ENCODE data around the gene HECTD4.

Gene HECTD4

DNA sequence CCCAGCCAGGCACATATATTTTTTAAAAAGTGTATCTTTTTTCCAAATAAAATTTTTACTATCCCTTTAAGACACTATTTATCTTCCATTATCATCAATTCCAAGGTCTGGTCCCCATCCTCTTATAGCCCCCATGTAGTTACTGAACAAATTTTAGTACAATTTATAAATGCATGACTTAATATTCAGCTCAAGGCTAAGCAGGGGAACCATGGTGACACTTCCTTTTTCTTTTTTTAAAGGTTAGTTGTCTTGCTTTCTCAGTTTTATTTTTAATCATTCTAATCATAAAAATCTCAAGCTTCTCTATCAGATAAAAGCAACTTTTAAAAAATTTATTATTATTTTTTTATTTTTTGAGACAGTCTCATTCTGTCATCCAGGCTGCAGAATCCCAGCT, 164.6 kb downstream of the HECTD4 start:
- no peaks in the 10 kb centered on the region for H3K9me3 ChIP-seq (ENCODE audit: control insufficient read depth in 2 of 2, low read length in 2 of 2)
- no peak overlapping the region for H3K27ac ChIP-seq (ENCODE audit: low read length)
- H3K9ac ChIP-seq (ENCODE audit: low read length in 2 of 2) = no peak overlapping the region
- H3K27me3 ChIP-seq (ENCODE audit: control insufficient read depth in 1 of 2, insufficient read depth in 2 of 2, low read length in 2 of 2) = no peaks in the 10 kb centered on the region
- no peak overlapping the region for H3K4me3 ChIP-seq (ENCODE audit: low read length in 2 of 2)
- H3K4me1 ChIP-seq (ENCODE audit: control insufficient read depth, insufficient read depth, low read length) = no peaks in the 10 kb centered on the region
- peaks cover 27 to 36% of the 10 kb centered on the region in 2 donors for H3K36me3 ChIP-seq (ENCODE audit: control insufficient read depth in 2 of 2, insufficient read depth in 2 of 2, low read length in 2 of 2)

DNA sequence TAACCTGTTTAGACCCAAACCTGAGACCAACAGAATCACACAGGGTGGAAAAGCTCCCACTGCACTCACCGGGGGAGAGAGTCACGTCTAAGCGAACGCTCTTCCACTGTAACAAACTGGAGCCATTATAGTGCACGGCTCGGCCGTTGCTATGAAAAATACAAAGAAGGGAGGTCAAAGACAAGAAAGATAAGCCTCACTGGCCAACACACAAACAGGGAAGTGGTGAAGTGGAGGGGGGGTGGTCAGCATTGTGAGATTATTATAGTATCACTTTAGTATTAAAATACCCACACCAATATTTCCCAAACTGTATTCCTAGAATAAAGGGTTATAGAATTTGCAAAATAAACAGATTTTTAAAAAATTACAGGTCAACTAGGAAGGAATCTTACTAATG, 166.0 kb downstream of the HECTD4 start:
- no peaks in the 10 kb centered on the region for H3K4me1 ChIP-seq (ENCODE audit: control insufficient read depth, insufficient read depth, low read length)
- no peak overlapping the region for H3K27ac ChIP-seq (ENCODE audit: low read length)
- H3K27me3 ChIP-seq (ENCODE audit: control insufficient read depth in 1 of 2, insufficient read depth in 2 of 2, low read length in 2 of 2) = no peaks in the 10 kb centered on the region
- H3K4me3 ChIP-seq (ENCODE audit: low read length in 2 of 2) = no peak overlapping the region
- H3K9me3 ChIP-seq (ENCODE audit: control insufficient read depth in 2 of 2, low read length in 2 of 2) = no peaks in the 10 kb centered on the region
- peaks cover 38 to 46% of the 10 kb centered on the region in 2 donors for H3K36me3 ChIP-seq (ENCODE audit: control insufficient read depth in 2 of 2, insufficient read depth in 2 of 2, low read length in 2 of 2)
- H3K9ac ChIP-seq (ENCODE audit: low read length in 2 of 2) = no peak overlapping the region

DNA sequence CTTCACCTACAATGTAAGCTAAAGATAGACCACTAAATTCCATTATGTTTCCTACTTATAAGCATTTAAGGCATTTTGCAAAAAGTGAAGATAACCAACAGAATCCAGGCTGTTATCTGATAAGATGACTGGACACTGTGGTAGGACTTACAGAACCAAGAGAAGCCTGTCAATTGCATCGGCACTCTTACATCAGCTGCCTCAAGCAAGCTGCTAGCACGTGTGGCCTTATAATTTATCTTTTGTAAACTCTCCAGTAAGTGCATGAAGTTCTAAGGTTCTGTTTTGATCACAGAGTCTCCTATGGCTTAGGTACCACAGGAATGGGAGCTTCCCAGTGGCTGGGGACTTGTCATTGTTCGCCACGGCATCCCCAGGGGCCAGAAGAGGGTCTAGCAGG, 168.2 kb downstream of the HECTD4 start:
- no peak overlapping the region for H3K27ac ChIP-seq (ENCODE audit: low read length)
- H3K4me3 ChIP-seq (ENCODE audit: low read length in 2 of 2) = no peak overlapping the region
- no peaks in the 10 kb centered on the region for H3K4me1 ChIP-seq (ENCODE audit: control insufficient read depth, insufficient read depth, low read length)
- H3K9ac ChIP-seq (ENCODE audit: low read length in 2 of 2) = no peak overlapping the region
- peaks cover 50 to 59% of the 10 kb centered on the region in 2 donors for H3K36me3 ChIP-seq (ENCODE audit: control insufficient read depth in 2 of 2, insufficient read depth in 2 of 2, low read length in 2 of 2)
- no peaks in the 10 kb centered on the region for H3K9me3 ChIP-seq (ENCODE audit: control insufficient read depth in 2 of 2, low read length in 2 of 2)
- H3K27me3 ChIP-seq (ENCODE audit: control insufficient read depth in 1 of 2, insufficient read depth in 2 of 2, low read length in 2 of 2) = no peaks in the 10 kb centered on the region

DNA sequence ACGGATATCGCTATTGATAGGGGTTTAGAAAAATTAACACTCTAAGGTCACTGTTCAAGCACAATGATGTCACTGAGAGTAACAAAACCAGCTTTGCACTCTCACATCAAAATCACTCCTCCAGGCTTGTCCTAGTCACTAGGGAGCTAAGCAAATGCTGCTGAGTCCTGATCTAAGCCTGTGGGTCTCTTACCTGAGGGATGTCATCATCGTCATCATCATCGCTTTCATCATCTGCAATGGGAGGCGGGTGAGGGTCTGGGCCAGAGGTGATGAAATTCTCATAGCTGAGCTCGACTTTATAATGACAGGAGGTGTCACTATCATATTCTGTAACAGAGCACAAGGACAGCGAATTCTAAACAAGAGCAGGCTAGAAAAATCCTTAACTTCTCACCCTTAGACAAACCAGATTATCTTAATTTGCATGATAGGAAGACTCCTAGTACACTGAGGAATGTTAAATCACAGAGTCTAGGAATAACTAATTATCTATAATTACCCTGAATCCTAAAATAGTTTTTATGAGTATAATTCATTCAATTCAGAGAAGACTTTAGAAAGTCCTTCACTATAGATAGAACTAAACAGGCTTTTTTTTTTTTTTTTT, 173.8 kb downstream of the HECTD4 start:
- Histone ChIP-seq H3K27me3 (ENCODE audit: control insufficient read depth in 1 of 2, insufficient read depth in 2 of 2, low read length in 2 of 2) (no peaks in the 10 kb centered on the region), H3K27ac (ENCODE audit: low read length) (no peak overlapping the region), H3K4me3 (ENCODE audit: low read length in 2 of 2) (no peak overlapping the region), H3K9ac (ENCODE audit: low read length in 2 of 2) (no peak overlapping the region), H3K4me1 (ENCODE audit: control insufficient read depth, insufficient read depth, low read length) (no peaks in the 10 kb centered on the region), H3K36me3 (ENCODE audit: control insufficient read depth in 2 of 2, insufficient read depth in 2 of 2, low read length in 2 of 2) (peaks cover 53 to 56% of the 10 kb centered on the region in 2 donors), H3K9me3 (ENCODE audit: control insufficient read depth in 2 of 2, low read length in 2 of 2) (no peaks in the 10 kb centered on the region)

DNA sequence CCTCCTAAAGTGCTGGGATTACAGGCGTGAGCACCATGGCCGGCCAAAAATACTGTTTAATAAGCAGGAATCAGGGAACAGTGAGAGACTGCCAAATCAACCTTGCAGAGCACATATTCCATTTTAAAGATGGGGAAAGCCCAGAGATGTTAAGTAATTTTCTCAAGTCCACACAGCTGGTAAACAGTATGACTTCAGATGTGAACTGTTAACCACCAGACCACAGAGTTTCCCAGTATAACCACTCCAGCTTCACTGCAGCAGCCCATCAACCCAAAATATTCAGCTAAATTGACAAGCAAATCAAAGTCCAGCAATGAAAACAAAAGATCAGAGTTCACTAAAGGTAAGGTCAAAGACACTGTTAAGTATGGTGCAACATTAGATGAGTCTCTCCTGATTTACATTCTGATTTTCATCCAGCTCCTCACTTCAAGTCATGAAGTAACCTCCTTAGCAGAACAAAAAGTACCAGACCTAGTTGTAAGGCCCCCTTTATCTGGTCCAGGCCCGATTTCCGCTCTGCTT, 174.8 kb downstream of the HECTD4 start:
- Histone ChIP-seq H3K9ac (ENCODE audit: low read length in 2 of 2) (no peak overlapping the region), H3K4me3 (ENCODE audit: low read length in 2 of 2) (no peak overlapping the region), H3K27me3 (ENCODE audit: control insufficient read depth in 1 of 2, insufficient read depth in 2 of 2, low read length in 2 of 2) (no peaks in the 10 kb centered on the region), H3K4me1 (ENCODE audit: control insufficient read depth, insufficient read depth, low read length) (no peaks in the 10 kb centered on the region), H3K9me3 (ENCODE audit: control insufficient read depth in 2 of 2, low read length in 2 of 2) (no peaks in the 10 kb centered on the region), H3K27ac (ENCODE audit: low read length) (no peak overlapping the region), H3K36me3 (ENCODE audit: control insufficient read depth in 2 of 2, insufficient read depth in 2 of 2, low read length in 2 of 2) (peaks cover 62 to 63% of the 10 kb centered on the region in 2 donors)

DNA sequence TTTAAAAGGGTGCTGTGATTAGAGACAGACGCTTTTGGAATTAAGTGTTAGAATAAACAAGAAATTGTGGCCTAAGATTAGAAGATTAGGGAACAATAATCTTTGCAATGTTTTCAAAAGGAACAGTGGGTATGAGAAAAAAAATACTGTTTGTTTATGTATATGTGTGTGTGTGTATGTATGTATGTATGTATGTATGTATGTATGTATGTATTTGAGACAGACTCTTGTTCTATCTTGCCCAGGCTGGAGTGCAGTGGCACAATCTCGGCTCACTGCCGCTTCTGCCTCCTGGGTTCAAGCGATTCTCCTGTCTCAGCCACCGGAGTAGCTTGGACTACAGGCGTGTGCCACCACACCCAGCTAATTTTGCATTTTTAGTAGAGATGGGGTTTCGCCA, 175.3 kb downstream of the HECTD4 start:
- no peaks in the 10 kb centered on the region for H3K4me1 ChIP-seq (ENCODE audit: control insufficient read depth, insufficient read depth, low read length)
- H3K36me3 ChIP-seq (ENCODE audit: control insufficient read depth in 2 of 2, insufficient read depth in 2 of 2, low read length in 2 of 2) = peaks cover 58 to 59% of the 10 kb centered on the region in 2 donors
- no peaks in the 10 kb centered on the region for H3K27me3 ChIP-seq (ENCODE audit: control insufficient read depth in 1 of 2, insufficient read depth in 2 of 2, low read length in 2 of 2)
- no peaks in the 10 kb centered on the region for H3K9me3 ChIP-seq (ENCODE audit: control insufficient read depth in 2 of 2, low read length in 2 of 2)
- no peak overlapping the region for H3K27ac ChIP-seq (ENCODE audit: low read length)
- H3K9ac ChIP-seq (ENCODE audit: low read length in 2 of 2) = no peak overlapping the region
- no peak overlapping the region for H3K4me3 ChIP-seq (ENCODE audit: low read length in 2 of 2)

DNA sequence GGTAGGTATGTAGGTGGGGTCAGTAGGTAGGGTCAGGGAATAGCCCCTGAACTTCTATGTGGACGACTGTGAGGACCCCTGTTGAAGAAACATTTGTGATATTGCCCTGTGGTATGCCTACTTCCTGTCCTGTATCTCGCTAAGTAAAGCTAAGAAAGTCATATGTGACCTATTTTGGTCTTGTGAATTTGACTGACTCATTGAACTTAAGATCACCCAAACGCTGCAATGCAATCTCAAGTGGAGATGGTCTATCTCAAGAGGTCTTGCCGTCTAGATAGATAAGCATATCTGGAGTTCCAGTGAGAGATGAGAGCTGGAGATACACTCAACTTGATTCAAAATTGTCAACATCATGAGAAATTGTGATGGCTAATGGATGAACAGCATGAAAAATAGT, 183.1 kb downstream of the HECTD4 start:
- Histone ChIP-seq H3K36me3 (ENCODE audit: control insufficient read depth in 2 of 2, insufficient read depth in 2 of 2, low read length in 2 of 2) (peaks cover 48 to 49% of the 10 kb centered on the region in 2 donors), H3K4me1 (ENCODE audit: control insufficient read depth, insufficient read depth, low read length) (no peaks in the 10 kb centered on the region), H3K9ac (ENCODE audit: low read length in 2 of 2) (no peak overlapping the region), H3K27ac (ENCODE audit: low read length) (no peak overlapping the region), H3K4me3 (ENCODE audit: low read length in 2 of 2) (no peak overlapping the region), H3K27me3 (ENCODE audit: control insufficient read depth in 1 of 2, insufficient read depth in 2 of 2, low read length in 2 of 2) (no peaks in the 10 kb centered on the region), H3K9me3 (ENCODE audit: control insufficient read depth in 2 of 2, low read length in 2 of 2) (no peaks in the 10 kb centered on the region)

DNA sequence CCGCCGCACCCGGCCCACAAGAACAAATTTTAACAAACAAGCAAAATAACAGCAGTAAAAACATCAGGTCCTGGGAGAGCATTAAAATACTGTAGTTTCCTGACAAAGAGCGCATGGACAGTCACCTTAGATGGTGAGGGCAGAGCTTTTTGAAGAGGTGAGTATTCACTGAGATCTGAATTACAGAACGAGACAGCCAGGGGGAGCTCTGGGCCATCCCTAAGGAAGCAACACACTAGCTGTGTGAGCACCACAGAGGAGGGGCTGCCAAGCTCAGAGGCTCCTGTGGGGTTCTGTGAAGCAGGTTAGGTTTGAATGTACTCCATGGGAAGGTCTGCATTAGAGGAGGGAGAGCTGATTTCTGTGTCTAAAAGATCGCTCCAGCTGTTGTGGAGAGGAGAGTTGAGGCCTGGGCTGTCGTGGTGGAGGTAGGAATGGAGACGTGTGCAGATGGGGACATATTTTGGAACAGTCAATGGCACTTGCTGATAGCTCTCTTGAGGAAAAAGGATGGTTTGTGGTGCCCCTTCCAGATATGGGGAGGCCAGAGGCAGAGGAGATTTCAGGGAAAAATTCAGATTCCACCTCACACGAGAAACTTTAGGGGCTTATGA, 184.0 kb downstream of the HECTD4 start:
- Histone ChIP-seq H3K36me3 (ENCODE audit: control insufficient read depth in 2 of 2, insufficient read depth in 2 of 2, low read length in 2 of 2) (peaks cover 52% of the 10 kb centered on the region in 2 donors), H3K27me3 (ENCODE audit: control insufficient read depth in 1 of 2, insufficient read depth in 2 of 2, low read length in 2 of 2) (no peaks in the 10 kb centered on the region), H3K4me3 (ENCODE audit: low read length in 2 of 2) (no peak overlapping the region), H3K9ac (ENCODE audit: low read length in 2 of 2) (no peak overlapping the region), H3K9me3 (ENCODE audit: control insufficient read depth in 2 of 2, low read length in 2 of 2) (no peaks in the 10 kb centered on the region), H3K4me1 (ENCODE audit: control insufficient read depth, insufficient read depth, low read length) (no peaks in the 10 kb centered on the region), H3K27ac (ENCODE audit: low read length) (no peak overlapping the region)

DNA sequence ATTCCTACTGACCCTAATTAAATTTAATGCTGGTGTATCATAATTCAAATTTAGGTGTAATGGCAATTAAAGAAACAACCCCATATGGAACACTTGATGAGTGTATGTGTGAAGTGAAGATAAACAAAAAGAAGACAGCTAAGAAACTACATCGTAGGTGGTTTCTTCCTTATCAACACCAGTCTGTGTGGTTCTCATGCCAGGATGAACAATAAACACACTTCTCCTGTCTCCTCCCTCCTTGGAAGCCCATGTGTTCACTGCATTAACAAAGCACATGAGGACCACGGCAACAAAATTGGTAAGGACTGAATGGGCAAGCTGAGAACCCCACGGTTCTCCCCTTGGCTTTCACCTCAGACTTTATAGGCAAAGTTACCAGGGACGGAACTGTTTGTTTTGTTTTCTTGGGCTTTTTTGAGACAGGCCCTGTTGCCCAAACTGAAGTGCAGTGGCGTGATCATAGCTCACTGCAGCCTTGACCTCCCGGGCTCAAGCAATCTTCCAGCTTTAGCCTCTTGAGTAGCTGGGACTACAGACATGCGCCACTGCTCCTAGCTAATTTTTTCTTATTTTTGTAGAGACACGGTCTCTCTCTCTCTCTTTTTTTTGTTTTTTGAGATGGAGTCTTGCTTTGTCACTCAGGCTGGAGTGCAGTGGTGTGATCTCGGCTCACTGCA, 185.9 kb downstream of the HECTD4 start:
- no peak overlapping the region for H3K4me3 ChIP-seq (ENCODE audit: low read length in 2 of 2)
- no peaks in the 10 kb centered on the region for H3K4me1 ChIP-seq (ENCODE audit: control insufficient read depth, insufficient read depth, low read length)
- no peaks in the 10 kb centered on the region for H3K27me3 ChIP-seq (ENCODE audit: control insufficient read depth in 1 of 2, insufficient read depth in 2 of 2, low read length in 2 of 2)
- H3K9me3 ChIP-seq (ENCODE audit: control insufficient read depth in 2 of 2, low read length in 2 of 2) = no peaks in the 10 kb centered on the region
- no peak overlapping the region for H3K9ac ChIP-seq (ENCODE audit: low read length in 2 of 2)
- H3K27ac ChIP-seq (ENCODE audit: low read length) = no peak overlapping the region
- H3K36me3 ChIP-seq (ENCODE audit: control insufficient read depth in 2 of 2, insufficient read depth in 2 of 2, low read length in 2 of 2) = peaks cover 63 to 65% of the 10 kb centered on the region in 2 donors

DNA sequence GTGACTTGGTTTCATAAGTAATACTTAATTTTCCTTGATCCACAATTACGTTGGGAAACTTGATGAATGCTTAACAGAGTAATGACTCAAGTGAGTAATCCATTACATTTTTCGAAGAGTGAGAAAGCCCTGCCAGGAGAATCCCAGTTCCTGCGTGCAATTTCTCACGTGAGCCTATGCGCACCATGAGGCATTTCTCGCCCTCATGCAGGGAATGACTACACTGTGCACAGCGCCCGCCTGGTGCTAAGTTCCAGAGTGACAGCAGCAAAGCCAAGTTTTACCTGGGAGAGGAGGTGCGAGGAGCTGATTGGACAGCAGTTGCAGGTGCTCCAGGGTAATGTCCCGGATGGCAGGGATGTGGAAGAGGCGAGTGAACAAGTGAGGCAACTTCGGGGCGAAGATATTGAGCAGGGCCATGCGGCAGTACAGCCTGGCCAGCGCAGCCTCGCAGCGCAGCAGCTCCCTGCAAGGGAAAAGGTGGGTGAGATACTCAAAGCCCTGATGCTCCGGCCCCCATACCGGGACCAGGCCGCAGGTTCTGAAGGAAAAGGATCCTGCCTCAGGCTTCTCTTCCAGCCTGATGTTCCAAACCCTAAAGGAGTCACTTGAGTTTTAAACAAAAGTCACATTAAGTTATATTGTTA, 187.5 kb downstream of the HECTD4 start:
- no peaks in the 10 kb centered on the region for H3K27me3 ChIP-seq (ENCODE audit: control insufficient read depth in 1 of 2, insufficient read depth in 2 of 2, low read length in 2 of 2)
- peaks cover 65 to 66% of the 10 kb centered on the region in 2 donors for H3K36me3 ChIP-seq (ENCODE audit: control insufficient read depth in 2 of 2, insufficient read depth in 2 of 2, low read length in 2 of 2)
- no peak overlapping the region for H3K27ac ChIP-seq (ENCODE audit: low read length)
- no peak overlapping the region for H3K4me3 ChIP-seq (ENCODE audit: low read length in 2 of 2)
- H3K9ac ChIP-seq (ENCODE audit: low read length in 2 of 2) = no peak overlapping the region
- peaks cover 3% of the 10 kb centered on the region for H3K4me1 ChIP-seq (ENCODE audit: control insufficient read depth, insufficient read depth, low read length)
- no peaks in the 10 kb centered on the region for H3K9me3 ChIP-seq (ENCODE audit: control insufficient read depth in 2 of 2, low read length in 2 of 2)
